Endothelial cell of umbilical vein (primary cell): ENCODE data around the gene C19orf25.

Experiments
- EZH2 ChIP-seq: IDR thresholded peaks from 2 replicates; pipeline ENCODE4 v1.6.1; 2012; ENCODE audit warnings: borderline replicate concordance, low read depth, mild to moderate bottlenecking, moderate library complexity, low read length, inconsistent platforms; ENCODE audit not compliant: severe bottlenecking
- POLR2A ChIP-seq: IDR thresholded peaks from 2 replicates; pipeline ENCODE4 v1.6.1; 2012; ENCODE audit warnings: low read depth, mild to moderate bottlenecking, control low read depth, low read length
- POLR2AphosphoS5 ChIP-seq: IDR thresholded peaks from 2 replicates; pipeline ENCODE4 v1.6.1; 2012; ENCODE audit warnings: low read depth, mild to moderate bottlenecking, control low read depth, low read length, moderate library complexity; ENCODE audit not compliant: insufficient read depth

GRCh38 chr19:1434577-1435060 lies 44.4 kb downstream of the C19orf25 start:
- TF ChIP-seq POLR2A: no peak
- no peak for TF ChIP-seq POLR2AphosphoS5
- TF ChIP-seq EZH2: no peak
